H9 (cell line): ENCODE measurements around the gene PCSK1. TPM values are rescaled to one million over a fixed set of nuclear protein-coding genes. Genes with fewer than 3 reads are reported as not detected.

Experiments used
- DNase-seq: peaks from one replicate; pipeline ENCODE4 v3.0.0-alpha.2; 2017
- H2AFZ ChIP-seq: one replicate; pipeline ENCODE4 v1.6.1; 2013; ENCODE audit warnings: mild to moderate bottlenecking, low read length, control low read depth, moderate library complexity
- H2AK5ac ChIP-seq: 2 replicates; pipeline ENCODE4 v1.6.1; 2013; ENCODE audit warnings: low read length, control low read depth, mixed read lengths; ENCODE audit not compliant: insufficient read length
- H2BK120ac ChIP-seq: one replicate; pipeline ENCODE4 v1.6.1; 2013; ENCODE audit warnings: low read depth, mild to moderate bottlenecking, low read length, control low read depth, inconsistent platforms; ENCODE audit not compliant: poor library complexity, severe bottlenecking
- H2BK12ac ChIP-seq: 2 replicates; pipeline ENCODE4 v1.6.1; 2013; ENCODE audit warnings: low read length, control low read depth, mixed read lengths, low read depth; ENCODE audit not compliant: insufficient read length
- H2BK15ac ChIP-seq: 2 replicates; pipeline ENCODE4 v1.6.1; 2013; ENCODE audit warnings: low read depth, low read length, control low read depth
- H2BK20ac ChIP-seq: one replicate; pipeline ENCODE4 v1.6.1; 2013; ENCODE audit warnings: low read depth, mild to moderate bottlenecking, low read length, control low read depth, inconsistent platforms; ENCODE audit not compliant: poor library complexity, severe bottlenecking
- H2BK5ac ChIP-seq: 2 replicates; pipeline ENCODE4 v1.6.1; 2013; ENCODE audit warnings: low read length, control low read depth, mixed read lengths; ENCODE audit not compliant: insufficient read length
- H3K14ac ChIP-seq: 2 replicates; pipeline ENCODE4 v1.6.1; 2013; ENCODE audit warnings: low read length, control low read depth; ENCODE audit not compliant: insufficient read depth
- H3K18ac ChIP-seq: 2 replicates; pipeline ENCODE4 v1.6.1; 2013; ENCODE audit warnings: low read depth, mild to moderate bottlenecking, mixed read lengths, low read length, control low read depth; ENCODE audit not compliant: insufficient read length
- H3K23ac ChIP-seq: 2 replicates; pipeline ENCODE4 v1.6.1; 2013; ENCODE audit warnings: low read length, control low read depth, mixed read lengths, low read depth; ENCODE audit not compliant: insufficient read length
- H3K23me2 ChIP-seq: 2 replicates; pipeline ENCODE4 v1.6.1; 2013; ENCODE audit warnings: low read depth, mild to moderate bottlenecking, mixed read lengths, low read length, control low read depth; ENCODE audit not compliant: insufficient read length, poor library complexity, severe bottlenecking
- H3K27ac ChIP-seq: 2 replicates; pipeline ENCODE4 v1.5.1; 2013; ENCODE audit warnings: low read length, control low read depth, mixed read lengths, low read depth; ENCODE audit not compliant: insufficient read length
- H3K27me3 ChIP-seq: 2 replicates; pipeline ENCODE4 v1.6.1; 2013; ENCODE audit warnings: low read length, control low read depth, inconsistent platforms; ENCODE audit not compliant: insufficient read depth
- H3K4ac ChIP-seq: 2 replicates; pipeline ENCODE4 v1.6.1; 2013; ENCODE audit warnings: low read depth, mild to moderate bottlenecking, control low read depth, inconsistent platforms, low read length, moderate library complexity
- H3K4me1 ChIP-seq: 2 replicates; pipeline ENCODE4 v1.6.1; 2013; ENCODE audit warnings: low read length, control low read depth, inconsistent platforms; ENCODE audit not compliant: insufficient read depth
- H3K4me2 ChIP-seq: 2 replicates; pipeline ENCODE4 v1.6.1; 2013; ENCODE audit warnings: low read length, control low read depth, mixed read lengths; ENCODE audit not compliant: insufficient read length, insufficient read depth
- H3K56ac ChIP-seq: 2 replicates; pipeline ENCODE4 v1.6.1; 2013; ENCODE audit warnings: low read depth, mild to moderate bottlenecking, mixed read lengths, low read length, control low read depth; ENCODE audit not compliant: insufficient read length
- H3K79me1 ChIP-seq: 2 replicates; pipeline ENCODE4 v1.6.1; 2013; ENCODE audit warnings: low read depth, mild to moderate bottlenecking, moderate library complexity, low read length, control low read depth, inconsistent platforms; ENCODE audit not compliant: insufficient read depth, poor library complexity, severe bottlenecking
- H3K79me2 ChIP-seq: 2 replicates; pipeline ENCODE4 v1.6.1; 2013; ENCODE audit warnings: low read length, control low read depth, inconsistent platforms; ENCODE audit not compliant: insufficient read depth
- H3K9ac ChIP-seq: 2 replicates; pipeline ENCODE4 v1.6.1; 2013; ENCODE audit warnings: low read length, control low read depth, mixed read lengths; ENCODE audit not compliant: insufficient read length; ENCODE audit errors: extremely low read depth
- H3K9me3 ChIP-seq: one replicate; pipeline ENCODE4 v1.6.1; 2013; ENCODE audit warnings: low read depth, low read length, inconsistent platforms; ENCODE audit not compliant: control insufficient read depth
- H3T11ph ChIP-seq: one replicate; pipeline ENCODE4 v1.6.1; 2013; ENCODE audit warnings: mild to moderate bottlenecking, low read length, control low read depth, inconsistent platforms
- H4K20me1 ChIP-seq: one replicate; pipeline ENCODE4 v1.6.1; 2013; ENCODE audit not compliant: control insufficient read depth, insufficient read length, insufficient read depth
- H4K5ac ChIP-seq: 2 replicates; pipeline ENCODE4 v1.6.1; 2013; ENCODE audit warnings: low read depth, mild to moderate bottlenecking, mixed read lengths, low read length, control low read depth; ENCODE audit not compliant: insufficient read length
- H4K8ac ChIP-seq: replicated peaks from 2 replicates; pipeline ENCODE4 v1.6.1; 2013; ENCODE audit warnings: low read length, control low read depth, mixed read lengths, low read depth; ENCODE audit not compliant: insufficient read length
- H4K91ac ChIP-seq: 2 replicates; pipeline ENCODE4 v1.6.1; 2013; ENCODE audit warnings: low read depth, mild to moderate bottlenecking, moderate library complexity, mixed read lengths, low read length, control low read depth; ENCODE audit not compliant: insufficient read length
- H3K27ac Mint-ChIP-seq, 3 experiments: 2 replicates in 2 of 3; 3 replicates in 1 of 3; pipeline ENCODE4 v1.8.0; 2020 to 2021; ENCODE audit warnings: mixed read lengths in 3 of 3, mild to moderate bottlenecking in 1 of 3, moderate library complexity in 1 of 3
- H3K27me3 Mint-ChIP-seq: 2 replicates; pipeline ENCODE4 v1.8.0; 2021; ENCODE audit warnings: low read depth, mild to moderate bottlenecking, moderate library complexity, mixed read lengths
- H3K36me3 Mint-ChIP-seq, 3 experiments: 2 replicates in 2 of 3; 3 replicates in 1 of 3; pipeline ENCODE4 v1.8.0; 2020 to 2021; ENCODE audit warnings: low read depth in 3 of 3, mixed read lengths in 3 of 3; ENCODE audit not compliant: insufficient read depth in 1 of 3
- H3K4me1 Mint-ChIP-seq, 2 experiments: 2 replicates each; pipeline ENCODE4 v1.8.0; 2020; ENCODE audit warnings: mixed read lengths in 2 of 2
- H3K4me3 Mint-ChIP-seq, 2 experiments: 2 replicates in 1 of 2; 3 replicates in 1 of 2; pipeline ENCODE4 v1.8.0; 2020 to 2021; ENCODE audit warnings: mild to moderate bottlenecking in 2 of 2, mixed read lengths in 2 of 2, moderate library complexity in 1 of 2
- H3K9me3 Mint-ChIP-seq, 2 experiments: 2 replicates in 1 of 2; 3 replicates in 1 of 2; pipeline ENCODE4 v1.8.0; 2020; ENCODE audit warnings: mild to moderate bottlenecking in 2 of 2, mixed read lengths in 2 of 2, moderate library complexity in 1 of 2
- total RNA-seq: library from RNA; stranded (reverse); gene quantifications from 2 replicates; pipeline ENCODE4 v1.2.1, GENCODE V29; 2021
- TF ChIP-seq, protein P1 (sequence below): fragments of 200-600 bp; sonication (generic); conservative IDR thresholded peaks from 3 replicates; pipeline ENCODE4 v1.8.0; 2021; ENCODE audit warnings: antibody characterized with exemption, mild to moderate bottlenecking

PCSK1 gene
- total RNA-seq, 1 experiment from 2014 or later: 2.9 TPM

DNA sequence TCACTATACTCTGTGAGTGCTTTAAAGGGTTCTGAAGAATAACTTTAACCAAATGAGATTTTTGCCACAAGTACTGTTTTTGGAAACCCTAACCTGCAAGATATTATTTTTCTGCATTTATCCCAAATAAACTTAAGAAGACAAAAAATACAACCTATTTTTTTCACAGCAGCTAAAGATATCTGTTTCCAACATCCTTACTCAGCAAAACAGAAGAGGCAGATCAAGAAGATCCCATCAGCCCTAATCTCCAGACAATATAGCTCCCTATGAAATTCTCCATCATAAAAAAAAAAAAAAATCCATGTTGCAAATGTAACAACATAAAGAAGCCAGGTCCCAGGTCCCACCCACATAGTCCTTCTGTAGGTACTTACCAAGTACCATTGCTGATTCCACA lies 7.6 kb downstream of the PCSK1 start:
- H2BK12ac ChIP-seq: no peak overlapping the region
- H3K27me3 Mint-ChIP-seq: peaks cover 11% of the 10 kb centered on the region
- H3K23ac ChIP-seq: no peak overlapping the region
- H3K27ac ChIP-seq: no peak overlapping the region
- no peak overlapping the region for H2BK120ac ChIP-seq
- H2BK15ac ChIP-seq: no peak overlapping the region
- no peak overlapping the region for H3T11ph ChIP-seq
- no peak overlapping the region for H3K4ac ChIP-seq
- no peak overlapping the region for H3K4me3 Mint-ChIP-seq
- no peak overlapping the region for H4K91ac ChIP-seq
- H3K4me1 Mint-ChIP-seq: peaks cover 0 to 3% of the 10 kb centered on the region in 2 experiments; a peak in 1 of 4 replicates
- no peaks in the 10 kb centered on the region for H4K20me1 ChIP-seq
- no peak overlapping the region for H2BK5ac ChIP-seq
- H2AK5ac ChIP-seq: no peak overlapping the region
- TF ChIP-seq, protein P1, sequence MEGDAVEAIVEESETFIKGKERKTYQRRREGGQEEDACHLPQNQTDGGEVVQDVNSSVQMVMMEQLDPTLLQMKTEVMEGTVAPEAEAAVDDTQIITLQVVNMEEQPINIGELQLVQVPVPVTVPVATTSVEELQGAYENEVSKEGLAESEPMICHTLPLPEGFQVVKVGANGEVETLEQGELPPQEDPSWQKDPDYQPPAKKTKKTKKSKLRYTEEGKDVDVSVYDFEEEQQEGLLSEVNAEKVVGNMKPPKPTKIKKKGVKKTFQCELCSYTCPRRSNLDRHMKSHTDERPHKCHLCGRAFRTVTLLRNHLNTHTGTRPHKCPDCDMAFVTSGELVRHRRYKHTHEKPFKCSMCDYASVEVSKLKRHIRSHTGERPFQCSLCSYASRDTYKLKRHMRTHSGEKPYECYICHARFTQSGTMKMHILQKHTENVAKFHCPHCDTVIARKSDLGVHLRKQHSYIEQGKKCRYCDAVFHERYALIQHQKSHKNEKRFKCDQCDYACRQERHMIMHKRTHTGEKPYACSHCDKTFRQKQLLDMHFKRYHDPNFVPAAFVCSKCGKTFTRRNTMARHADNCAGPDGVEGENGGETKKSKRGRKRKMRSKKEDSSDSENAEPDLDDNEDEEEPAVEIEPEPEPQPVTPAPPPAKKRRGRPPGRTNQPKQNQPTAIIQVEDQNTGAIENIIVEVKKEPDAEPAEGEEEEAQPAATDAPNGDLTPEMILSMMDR: no peak
- H3K27ac Mint-ChIP-seq: no peak overlapping the region
- no peaks in the 10 kb centered on the region for H3K9me3 Mint-ChIP-seq
- no peak overlapping the region for H4K8ac ChIP-seq
- H2BK20ac ChIP-seq: no peak overlapping the region
- H3K14ac ChIP-seq: no peak overlapping the region
- H3K36me3 Mint-ChIP-seq: no peaks in the 10 kb centered on the region
- no peaks in the 10 kb centered on the region for H3K23me2 ChIP-seq
- no peak overlapping the region for H3K18ac ChIP-seq
- no peak overlapping the region for H4K5ac ChIP-seq
- no peak overlapping the region for H3K4me2 ChIP-seq
- H3K79me1 ChIP-seq: no peaks in the 10 kb centered on the region
- no peak overlapping the region for H3K9ac ChIP-seq
- no peak overlapping the region for H2AFZ ChIP-seq
- no peak overlapping the region for H3K56ac ChIP-seq
- H3K9me3 ChIP-seq: no peaks in the 10 kb centered on the region
- no peaks in the 10 kb centered on the region for H3K27me3 ChIP-seq
- H3K4me1 ChIP-seq: no peaks in the 10 kb centered on the region
- no peak for DNase-seq
- H3K79me2 ChIP-seq: no peaks in the 10 kb centered on the region
